HepG2 (cell line): ENCODE results near the gene BSG. TPM values are rescaled to one million over a fixed set of nuclear protein-coding genes. Genes with fewer than 3 reads are reported as not detected.
A peak's percentile ranks its signal among the peaks of the same experiment; 100 is the strongest.

Source experiments
- ARID2 ChIP-seq: sonication (generic); formaldehyde crosslinking; IDR thresholded peaks from 2 replicates; pipeline ENCODE4 v1.8.1; 2022; ENCODE audit warnings: mild to moderate bottlenecking, missing genetic modification reagents, borderline replicate concordance
- BRCA1 ChIP-seq: sonication (generic); formaldehyde crosslinking; IDR thresholded peaks from 2 replicates; pipeline ENCODE4 v1.4.0; 2020; ENCODE audit warnings: missing genetic modification reagents
- CTCF ChIP-seq: sonication (generic); formaldehyde crosslinking; IDR thresholded peaks from 2 replicates; pipeline ENCODE4 v1.5.0; 2020; ENCODE audit warnings: mild to moderate bottlenecking, missing genetic modification reagents, moderate library complexity
- EHMT2 ChIP-seq: fragments of 200-600 bp; sonication (generic); IDR thresholded peaks from 2 replicates; pipeline ENCODE4 v1.7.0; 2017; ENCODE audit warnings: antibody characterized with exemption, low read depth, low read length, borderline replicate concordance
- GRHL1 ChIP-seq: sonication (generic); formaldehyde crosslinking; conservative IDR thresholded peaks from 2 replicates; pipeline ENCODE4 v1.8.0; 2022; ENCODE audit warnings: missing genetic modification reagents
- HBP1 ChIP-seq: IDR thresholded peaks from 2 replicates; pipeline ENCODE4 v1.6.1; 2016; ENCODE audit warnings: low read depth, control low read depth
- HCFC1 ChIP-seq: fragments of 150-350 bp; IDR thresholded peaks from 2 replicates; pipeline ENCODE4 v1.6.1; 2014; ENCODE audit warnings: low read depth, low read length
- HNF1B ChIP-seq: sonication (generic); formaldehyde crosslinking; IDR thresholded peaks from 2 replicates; pipeline ENCODE4 v1.5.1; 2020; ENCODE audit warnings: mild to moderate bottlenecking, moderate library complexity, missing genetic modification reagents
- JARID2 ChIP-seq: sonication (generic); formaldehyde crosslinking; IDR thresholded peaks from 2 replicates; pipeline ENCODE4 v1.8.1; 2023; ENCODE audit warnings: missing genetic modification reagents, inconsistent platforms; ENCODE audit not compliant: insufficient replicate concordance
- KLF11 ChIP-seq: IDR thresholded peaks from 2 replicates; pipeline ENCODE4 v1.6.1; 2016; ENCODE audit warnings: missing compliant biosample characterization
- MYC ChIP-seq: sonication (generic); formaldehyde crosslinking; IDR thresholded peaks from 2 replicates; pipeline ENCODE4 v1.9.0; 2021; ENCODE audit warnings: missing genetic modification reagents, borderline replicate concordance
- NFATC3 ChIP-seq: sonication (generic); formaldehyde crosslinking; IDR thresholded peaks from 2 replicates; pipeline ENCODE4 v1.5.1; 2020; ENCODE audit warnings: mild to moderate bottlenecking, missing genetic modification reagents
- NFYC ChIP-seq: IDR thresholded peaks from 2 replicates; pipeline ENCODE4 v1.6.1; 2016; ENCODE audit warnings: missing genetic modification reagents, missing compliant biosample characterization
- REL ChIP-seq: sonication (generic); formaldehyde crosslinking; conservative IDR thresholded peaks from 2 replicates; pipeline ENCODE4 v1.8.0; 2022; ENCODE audit warnings: mild to moderate bottlenecking, missing genetic modification reagents, moderate library complexity
- RFXAP ChIP-seq: sonication (generic); formaldehyde crosslinking; IDR thresholded peaks from 2 replicates; pipeline ENCODE4 v1.4.0; 2020; ENCODE audit warnings: missing genetic modification reagents, borderline replicate concordance
- TERF1 ChIP-seq: sonication (generic); formaldehyde crosslinking; IDR thresholded peaks from 2 replicates; pipeline ENCODE4 v1.8.0; 2022; ENCODE audit warnings: mild to moderate bottlenecking, missing genetic modification reagents, moderate library complexity
- XBP1 ChIP-seq: sonication (generic); formaldehyde crosslinking; IDR thresholded peaks from 2 replicates; pipeline ENCODE4 v1.5.0; 2020; ENCODE audit warnings: missing genetic modification reagents
- ZBTB1 ChIP-seq: sonication (generic); formaldehyde crosslinking; IDR thresholded peaks from 2 replicates; pipeline ENCODE4 v1.4.0; 2020; ENCODE audit warnings: missing genetic modification reagents, borderline replicate concordance
- ZNF567 ChIP-seq: sonication (generic); formaldehyde crosslinking; IDR thresholded peaks from 2 replicates; pipeline ENCODE4 v1.8.1; 2023; ENCODE audit warnings: mild to moderate bottlenecking, missing genetic modification reagents, borderline replicate concordance
- ZNF644 ChIP-seq: IDR thresholded peaks from 2 replicates; pipeline ENCODE4 v1.6.1; 2016; ENCODE audit warnings: low read depth
- ZNF740 ChIP-seq: sonication (generic); formaldehyde crosslinking; IDR thresholded peaks from 2 replicates; pipeline ENCODE4 v1.4.0; 2020; ENCODE audit warnings: missing genetic modification reagents
- ZNF841 ChIP-seq: sonication (generic); formaldehyde crosslinking; IDR thresholded peaks from 2 replicates; pipeline ENCODE4 v1.8.1; 2023; ENCODE audit warnings: missing genetic modification reagents, borderline replicate concordance
- polyA plus RNA-seq, 8 experiments: library from polyadenylated mRNA; depleted of rRNA in 3 of 8; stranded (reverse) in 7 of 8; unstranded in 1 of 8; fragments of >200 nt; fragmentation: Illumina TruSeq in 4 of 8; extraction: Trizol in 4 of 8; gene quantifications; 2 replicates each; pipeline versions ENCODE4 v1.2.1 to v1.2.3, GENCODE V29; 2011 to 2016; ENCODE audit warnings: low read depth in 4 of 8, missing spikeins in 1 of 8, mixed read lengths in 1 of 8; ENCODE audit not compliant: insufficient read depth in 1 of 8
- total RNA-seq, 5 experiments: library from RNA; depleted of rRNA; stranded (reverse); fragments of >200 nt; fragmentation: Illumina TruSeq; extraction: Trizol; gene quantifications; 2 replicates each; pipeline ENCODE4 v1.2.3, GENCODE V29; 2016; ENCODE audit warnings: low read depth in 1 of 5

BSG gene
- total and polyA plus RNA-seq, 2 of the 13 experiments (the other 11 are each of a cell fraction or from before 2014, with no cell fraction given): 309 to 754 TPM

- TF ChIP-seq HNF1B (CRISPR knock-in tag) (peak; percentile 51; the same call in 1 of the 2 replicates), CTCF (CRISPR knock-in tag) (peak; percentile 34), ZNF740 (no peak), JARID2 (no peak), MYC (peak; percentile 82; the same call in 1 of the 2 replicates), HBP1 (CRISPR knock-in tag) (no peak), XBP1 (CRISPR knock-in tag) (no peak), REL (CRISPR knock-in tag) (no peak), TERF1 (no peak), RFXAP (CRISPR knock-in tag) (no peak), ZNF644 (CRISPR knock-in tag) (no peak), NFATC3 (CRISPR knock-in tag) (no peak), EHMT2 (no peak), BRCA1 (no peak), ZNF567 (CRISPR knock-in tag) (no peak), ZBTB1 (no peak), ZNF841 (CRISPR knock-in tag) (no peak), NFYC (no peak), GRHL1 (no peak), HCFC1 (peak; percentile 81), KLF11 (CRISPR knock-in tag) (no peak), ARID2 (CRISPR knock-in tag) (no peak)
Measured at GRCh38 chr19:531009-531752, 41.2 kb upstream of the BSG start (continued).
